Cardiac muscle cell (in vitro differentiated cells and primary cell): ENCODE data around the gene GTPBP1. TPM values are rescaled to one million over a fixed set of nuclear protein-coding genes. Genes with fewer than 3 reads are reported as not detected.

Source experiments
- DNase-seq, 2 donors: peaks; one replicate each; pipeline versions ENCODE4 v3.0.0 to v3.0.0-alpha.2; 2010 to 2017; ENCODE audit warnings: low read depth in 1 of 2, low spot score in 1 of 2
- H3K27ac ChIP-seq: fragments of 200-600 bp; sonication (generic); 2 replicates; pipeline ENCODE4 v1.5.1; 2016
- H3K27me3 ChIP-seq: fragments of 200-600 bp; sonication (generic); 2 replicates; pipeline ENCODE4 v1.6.0; 2016; ENCODE audit warnings: control low read depth
- H3K36me3 ChIP-seq: fragments of 200-600 bp; sonication (generic); 2 replicates; pipeline ENCODE4 v1.5.1; 2016; ENCODE audit warnings: control low read depth
- H3K4me1 ChIP-seq: fragments of 200-600 bp; sonication (generic); 2 replicates; pipeline ENCODE4 v1.8.1; 2017; ENCODE audit warnings: low read depth, mild to moderate bottlenecking, mixed run types
- H3K4me3 ChIP-seq: fragments of 200-600 bp; sonication (generic); 2 replicates; pipeline ENCODE4 v1.5.1; 2016; ENCODE audit warnings: mild to moderate bottlenecking
- H3K9me3 ChIP-seq: fragments of 200-600 bp; sonication (generic); 2 replicates; pipeline ENCODE4 v1.5.1; 2017; ENCODE audit warnings: low read depth, mild to moderate bottlenecking, control low read depth
- polyA plus RNA-seq: library from polyadenylated mRNA; unstranded; fragments of >200 nt; fragmentation: Nextera tagmentation; extraction: Ambion mirVana; gene quantifications from 2 replicates; pipeline ENCODE4 v1.2.1, GENCODE V29; 2016
- total RNA-seq: library from RNA; depleted of rRNA; stranded (reverse); fragments of >200 nt; gene quantifications from 2 replicates; pipeline ENCODE4 v1.2.3, GENCODE V29; 2016
- TF ChIP-seq, protein P1 (sequence below): IDR thresholded peaks from 2 replicates; pipeline ENCODE4 v1.5.1; 2012; ENCODE audit warnings: low read depth, mild to moderate bottlenecking, low read length

The GTPBP1 gene
- total and polyA plus RNA-seq, 2 experiments from 2014 or later, result 49.8 to 92.2 TPM

- TF ChIP-seq, protein P1, sequence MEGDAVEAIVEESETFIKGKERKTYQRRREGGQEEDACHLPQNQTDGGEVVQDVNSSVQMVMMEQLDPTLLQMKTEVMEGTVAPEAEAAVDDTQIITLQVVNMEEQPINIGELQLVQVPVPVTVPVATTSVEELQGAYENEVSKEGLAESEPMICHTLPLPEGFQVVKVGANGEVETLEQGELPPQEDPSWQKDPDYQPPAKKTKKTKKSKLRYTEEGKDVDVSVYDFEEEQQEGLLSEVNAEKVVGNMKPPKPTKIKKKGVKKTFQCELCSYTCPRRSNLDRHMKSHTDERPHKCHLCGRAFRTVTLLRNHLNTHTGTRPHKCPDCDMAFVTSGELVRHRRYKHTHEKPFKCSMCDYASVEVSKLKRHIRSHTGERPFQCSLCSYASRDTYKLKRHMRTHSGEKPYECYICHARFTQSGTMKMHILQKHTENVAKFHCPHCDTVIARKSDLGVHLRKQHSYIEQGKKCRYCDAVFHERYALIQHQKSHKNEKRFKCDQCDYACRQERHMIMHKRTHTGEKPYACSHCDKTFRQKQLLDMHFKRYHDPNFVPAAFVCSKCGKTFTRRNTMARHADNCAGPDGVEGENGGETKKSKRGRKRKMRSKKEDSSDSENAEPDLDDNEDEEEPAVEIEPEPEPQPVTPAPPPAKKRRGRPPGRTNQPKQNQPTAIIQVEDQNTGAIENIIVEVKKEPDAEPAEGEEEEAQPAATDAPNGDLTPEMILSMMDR, result no peak
Measured at GRCh38 chr22:38782402-38783094, 76.8 kb downstream of the GTPBP1 start.

More at GRCh38 chr22:38782402-38783094, 76.8 kb downstream of the GTPBP1 start:
- peak; percentile 61 to 85 for DNase-seq
- Histone ChIP-seq H3K9me3 (no peaks in the 10 kb centered on the region), H3K4me3 (no peak overlapping the region), H3K27ac (peak overlapping the region; percentile 72), H3K4me1 (peaks cover 58% of the 10 kb centered on the region), H3K27me3 (no peaks in the 10 kb centered on the region), H3K36me3 (no peaks in the 10 kb centered on the region)

Other genes starting within 250 kb of the GTPBP1 start
- gene KDELR3, start 237.8 kb upstream of the GTPBP1 start, total RNA-seq, result 13.1 and 19.7 TPM in 2 replicates
- gene KDELR3, start 237.8 kb upstream of the GTPBP1 start, polyA plus RNA-seq, result 21.8 and 26.5 TPM in 2 replicates
- 682 and 855 TPM in 2 replicates for gene DDX17, start 199.6 kb upstream of the GTPBP1 start, total RNA-seq
- 53.7 and 60.4 TPM in 2 replicates for gene DDX17, start 199.6 kb upstream of the GTPBP1 start, polyA plus RNA-seq
- 0.32 and 3.0 TPM in 2 replicates for gene DMC1, start 135.8 kb upstream of the GTPBP1 start, total RNA-seq
- 2.6 TPM in 1 of 2 replicates, not detected in the other for gene DMC1, start 135.8 kb upstream of the GTPBP1 start, polyA plus RNA-seq
- gene FAM227A, start 49.6 kb upstream of the GTPBP1 start, total RNA-seq, result 4.5 and 5.7 TPM in 2 replicates
- 2.9 and 7.4 TPM in 2 replicates for gene FAM227A, start 49.6 kb upstream of the GTPBP1 start, polyA plus RNA-seq
- gene CBY1, start 49.3 kb upstream of the GTPBP1 start, total RNA-seq, result 24.9 and 25.9 TPM in 2 replicates
- gene CBY1, start 49.3 kb upstream of the GTPBP1 start, polyA plus RNA-seq, result 68.4 and 84.6 TPM in 2 replicates
- 46.2 and 52.6 TPM in 2 replicates for gene TOMM22, start 24.0 kb upstream of the GTPBP1 start, total RNA-seq
- gene TOMM22, start 24.0 kb upstream of the GTPBP1 start, polyA plus RNA-seq, result 123 and 151 TPM in 2 replicates
- gene JOSD1, start 5.0 kb upstream of the GTPBP1 start, total RNA-seq, result 37.0 and 41.0 TPM in 2 replicates
- 3.1 and 4.4 TPM in 2 replicates for gene JOSD1, start 5.0 kb upstream of the GTPBP1 start, polyA plus RNA-seq
- 41.4 and 105 TPM in 2 replicates for gene SUN2, start 50.1 kb downstream of the GTPBP1 start, total RNA-seq
- gene SUN2, start 50.1 kb downstream of the GTPBP1 start, polyA plus RNA-seq, result 28.0 and 78.1 TPM in 2 replicates
- 42.3 and 48.5 TPM in 2 replicates for gene DNAL4, start 88.2 kb downstream of the GTPBP1 start, total RNA-seq
- gene DNAL4, start 88.2 kb downstream of the GTPBP1 start, polyA plus RNA-seq, result 39.7 and 55.4 TPM in 2 replicates
- gene NPTXR, start 138.1 kb downstream of the GTPBP1 start, total RNA-seq, result 15.1 and 16.7 TPM in 2 replicates
- 4.0 and 4.2 TPM in 2 replicates for gene NPTXR, start 138.1 kb downstream of the GTPBP1 start, polyA plus RNA-seq
- 62.5 and 89.9 TPM in 2 replicates for gene CBX6, start 166.3 kb downstream of the GTPBP1 start, total RNA-seq
- 40.9 and 46.8 TPM in 2 replicates for gene CBX6, start 166.3 kb downstream of the GTPBP1 start, polyA plus RNA-seq